DMS114 treated with DMSO at 0.1 percent for 48 hours (cell line): Measurements from ENCODE around the gene SARDH.

Source experiments
- DNase-seq: peaks from one replicate; lab custom pipeline; 2025; ENCODE audit not compliant: unreplicated experiment; lab: John Stamatoyannopoulos, UW

The SARDH gene

GRCh38 chr9:133715295-133715865, 22.8 kb downstream of the SARDH start:
- DNase-seq, result no peak

- no peak for DNase-seq
Observed at GRCh38 chr9:133714606-133715294, 23.4 kb downstream of the SARDH start.

- no peak for DNase-seq
Observed at GRCh38 chr9:133713960-133714495, 24.1 kb downstream of the SARDH start.

GRCh38 chr9:133713150-133713959, 24.8 kb downstream of the SARDH start:
- no peak for DNase-seq

DNA sequence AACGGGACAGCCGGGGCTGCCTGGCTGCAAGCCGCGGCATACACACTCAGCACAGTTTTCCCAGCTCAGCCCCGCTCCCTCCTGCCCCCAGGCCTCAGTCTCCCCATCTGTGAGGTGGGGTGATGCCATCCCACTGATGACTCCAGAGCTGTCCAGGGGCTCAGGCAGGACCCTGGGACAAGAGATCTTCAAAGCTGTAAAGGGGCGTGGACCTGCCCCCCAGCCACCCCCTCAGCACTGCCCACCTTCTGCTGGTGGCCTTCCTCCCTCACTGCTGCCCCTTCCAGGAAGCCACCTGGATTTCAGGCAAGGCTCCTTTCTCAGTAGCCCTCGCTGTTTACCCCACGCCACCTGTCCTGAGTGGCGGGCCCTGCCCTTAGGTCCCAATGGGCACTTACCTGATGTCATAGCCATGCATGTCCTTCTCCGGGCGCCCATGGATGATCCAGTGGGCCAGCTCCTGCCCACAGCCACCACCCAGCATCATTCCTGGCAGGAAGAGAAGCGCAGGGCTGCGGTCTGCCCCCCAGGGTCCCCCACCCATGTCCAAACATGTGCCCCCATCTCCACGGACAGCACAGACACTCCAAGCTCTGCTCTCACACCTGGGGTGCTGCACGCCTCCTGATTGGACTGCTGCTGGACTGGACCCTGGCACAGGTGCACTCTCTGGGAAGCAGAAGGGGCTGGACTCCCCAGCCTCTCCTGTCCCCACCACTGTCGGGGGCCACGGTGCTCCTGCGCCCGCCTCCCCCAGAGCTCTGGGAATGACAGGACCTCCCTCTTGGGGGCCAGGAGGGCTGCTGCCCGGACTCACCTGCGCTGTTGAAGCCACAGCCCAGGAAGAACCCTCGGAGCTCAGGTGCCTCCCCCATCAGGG, 25.7 kb downstream of the SARDH start:
- no peak for DNase-seq

DNA sequence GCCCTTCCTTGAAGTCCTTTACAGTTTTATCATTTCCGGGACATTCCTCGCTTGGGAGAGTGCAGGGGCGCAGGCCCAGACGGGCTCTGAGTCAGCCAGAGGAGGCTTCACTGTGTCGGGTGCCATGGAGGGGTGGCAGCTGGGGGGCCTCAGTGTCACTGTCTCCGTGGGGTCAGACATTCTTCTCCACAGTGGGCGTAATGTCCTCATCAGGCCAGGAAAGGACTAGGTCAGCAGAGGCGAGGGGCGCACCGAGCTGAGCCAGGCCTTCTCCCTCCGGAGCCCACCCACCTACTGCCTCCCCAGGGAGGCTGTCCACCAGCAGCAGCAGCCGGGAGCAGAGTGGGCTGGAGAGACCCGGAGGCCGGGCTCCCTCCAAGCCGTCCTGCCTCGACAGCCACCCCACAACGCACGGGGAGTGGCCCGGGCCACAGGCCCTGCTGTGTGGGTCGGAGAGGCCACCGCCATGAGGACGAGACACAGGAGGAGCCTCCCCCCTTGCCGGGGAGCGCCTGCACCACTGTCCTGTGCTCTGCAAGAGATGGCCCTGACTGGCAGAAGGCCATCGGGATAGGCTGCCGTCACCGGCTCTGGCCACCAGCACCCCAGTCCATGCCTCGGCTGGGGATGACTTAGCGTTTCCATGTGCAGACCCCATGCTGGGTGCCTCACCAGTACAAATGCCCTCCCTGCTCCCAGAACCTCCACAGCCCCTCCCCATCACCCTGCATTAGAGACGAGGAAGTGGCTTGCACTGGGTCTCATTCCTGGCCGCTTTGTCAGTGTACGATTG, 26.5 kb downstream of the SARDH start:
- DNase-seq, result no peak

DNA sequence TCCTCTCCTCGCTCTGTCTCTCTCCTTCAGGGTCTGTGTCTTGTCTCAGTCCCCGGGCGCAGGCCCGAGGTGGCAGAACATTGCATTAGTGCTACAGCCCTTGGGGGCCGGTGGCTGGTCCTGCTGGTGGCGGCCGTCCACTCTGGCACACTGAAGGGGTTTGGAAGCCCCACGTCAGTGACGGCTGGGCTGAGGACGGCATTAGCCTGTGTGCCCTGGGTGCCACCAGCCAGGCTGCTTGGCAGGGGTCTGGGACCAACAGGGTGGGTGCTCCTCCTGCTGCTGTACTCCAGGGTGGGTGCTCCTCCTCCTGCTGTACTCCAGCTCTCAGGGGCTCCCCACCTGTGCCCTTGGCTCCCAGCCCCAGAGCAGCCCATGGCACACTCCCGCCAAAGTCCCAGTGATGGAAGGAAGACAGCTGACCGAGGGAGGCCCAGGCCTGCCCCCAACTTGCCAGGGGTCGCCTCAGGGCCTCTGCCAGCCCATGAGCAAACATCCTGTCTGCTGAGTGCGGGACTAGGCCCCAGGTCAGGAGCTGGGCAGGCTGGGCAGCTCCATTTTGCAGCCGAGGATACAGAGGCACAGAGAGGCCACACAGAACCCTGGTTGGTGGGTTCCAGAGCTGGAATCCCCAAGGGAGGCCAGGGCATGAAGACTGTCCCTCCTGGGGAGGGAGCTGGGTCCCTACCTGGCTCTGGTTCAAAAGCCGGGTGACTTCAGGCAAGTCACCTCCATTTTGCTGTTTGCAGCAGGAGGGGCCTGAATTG, 27.3 kb downstream of the SARDH start:
- DNase-seq, result no peak

GRCh38 chr9:133709691-133710571, 28.2 kb downstream of the SARDH start:
- no peak for DNase-seq

- DNase-seq, result no peak
Observed at GRCh38 chr9:133709015-133709611, 29.0 kb downstream of the SARDH start.

- DNase-seq, result no peak
Observed at GRCh38 chr9:133708246-133709014, 29.7 kb downstream of the SARDH start.

DNA sequence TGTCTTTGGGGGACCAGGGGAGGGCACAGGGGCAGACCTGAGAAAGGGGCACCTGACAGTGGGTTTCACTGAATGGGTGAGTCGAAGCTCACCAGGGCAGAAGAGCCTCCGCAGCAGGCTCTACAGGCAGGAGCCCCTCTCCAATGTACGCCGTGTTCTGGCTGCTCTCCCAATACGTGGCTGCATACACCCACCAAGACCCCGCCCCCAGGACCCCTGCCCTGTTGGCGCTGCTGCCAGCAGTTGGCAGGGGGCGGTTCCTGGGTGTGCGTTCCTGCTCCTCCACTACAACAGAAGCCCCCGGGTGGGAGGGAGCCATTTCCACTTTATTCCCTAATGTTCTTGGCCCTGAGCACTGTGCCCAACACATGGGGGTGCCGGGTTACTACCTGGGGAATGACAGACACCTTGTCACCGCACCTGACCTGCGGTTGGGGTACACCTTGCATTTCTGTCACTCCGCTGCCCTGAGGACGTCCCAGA, 30.3 kb downstream of the SARDH start:
- no peak for DNase-seq

- no peak for DNase-seq
Observed at GRCh38 chr9:133707065-133707762, 30.9 kb downstream of the SARDH start.

DNA sequence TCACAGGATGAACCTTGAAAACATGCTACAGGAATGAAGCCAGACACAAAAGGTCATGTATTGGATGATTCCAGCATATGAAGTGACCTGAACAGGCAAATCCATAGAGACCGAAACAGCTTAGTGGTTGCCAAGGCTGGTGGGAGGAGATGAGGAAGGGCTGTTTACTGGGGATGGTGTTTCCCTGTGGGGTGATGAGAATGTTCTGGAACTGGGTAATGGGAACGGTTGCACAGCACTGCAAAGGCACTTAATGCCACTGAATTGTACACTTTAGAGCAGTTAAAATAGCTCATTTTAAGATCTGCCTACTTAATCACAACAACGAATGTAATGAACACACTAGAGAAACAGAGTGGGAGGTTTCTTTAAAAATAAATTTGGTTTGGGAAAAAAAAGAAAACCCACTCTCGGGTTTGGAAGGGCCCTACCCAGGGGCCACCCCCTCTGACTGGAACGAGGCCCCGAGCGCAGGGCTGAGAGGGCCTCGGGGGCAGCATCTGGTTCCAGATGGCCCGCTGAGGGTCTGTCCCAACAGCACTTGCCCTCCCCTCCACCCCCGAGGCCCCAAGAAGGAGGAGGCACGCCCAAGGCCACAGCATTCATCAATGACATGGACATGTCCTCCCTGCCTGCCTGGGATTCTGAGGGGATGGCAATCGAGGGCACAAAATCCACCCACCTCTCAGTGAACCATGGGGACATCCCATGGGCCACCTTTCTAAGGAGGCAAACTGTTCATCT, 31.7 kb downstream of the SARDH start:
- DNase-seq, result no peak

DNA sequence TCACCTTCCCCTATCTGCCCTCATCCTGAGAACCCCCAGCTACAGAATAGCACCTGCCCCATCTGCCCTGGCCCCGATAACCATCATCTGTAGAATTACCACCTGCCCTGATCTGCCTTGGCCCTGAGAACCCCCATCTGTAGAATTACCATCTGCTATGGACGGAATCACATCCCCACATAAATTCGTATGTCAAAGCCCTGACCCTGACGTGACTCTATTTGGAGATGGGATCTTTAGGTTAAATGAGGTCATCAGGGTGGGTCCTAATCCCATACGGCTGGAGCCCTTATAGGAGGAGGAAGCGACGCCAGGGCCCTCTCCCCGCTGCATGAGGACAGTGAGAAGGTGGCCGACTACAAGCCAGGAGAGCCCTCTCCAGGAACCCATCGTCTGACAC, 32.6 kb downstream of the SARDH start:
- DNase-seq, result no peak

GRCh38 chr9:133704711-133705181, 33.4 kb downstream of the SARDH start:
- no peak for DNase-seq
